ENCODE results near the gene DNAH11. TPM values are rescaled to one million over a fixed set of nuclear protein-coding genes. Genes with fewer than 3 reads are reported as not detected.

DNAH11 gene
- total RNA-seq, 1 experiment from 2014 or later, result 0.39 TPM

DNA sequence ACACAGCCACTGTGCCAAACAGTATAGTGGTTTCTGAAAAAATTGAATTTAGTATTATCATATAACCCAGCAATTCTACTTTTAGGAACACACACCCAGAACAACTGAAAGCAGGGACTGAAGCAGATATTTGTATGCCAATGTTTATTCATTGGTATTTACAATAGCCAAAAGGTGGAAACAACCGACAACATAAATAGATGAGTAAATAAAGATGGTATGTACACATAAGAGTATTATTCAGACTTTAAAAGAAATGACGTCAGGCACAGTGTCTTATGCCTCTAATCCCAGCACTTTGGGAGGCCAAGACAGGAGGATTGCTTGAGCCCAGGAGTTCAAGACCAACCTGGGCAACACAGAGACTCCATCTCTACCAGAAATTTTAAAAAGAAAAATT, 395.6 kb downstream of the DNAH11 start:
- 0 out of 2 replicates have a peak, but pooled peaks cover 7% of the 10 kb centered on the region for H4K20me1 ChIP-seq (ENCODE audit: insufficient read depth)
- CTCF ChIA-PET, result no interaction called here
- no peak overlapping the region for H3K9ac ChIP-seq (ENCODE audit: low read length)
- peaks cover 99% of the 10 kb centered on the region for H3K79me2 ChIP-seq (ENCODE audit: insufficient read depth, low read length)
- H3K4me3 ChIP-seq (replicated peaks in 1 of 2; ENCODE audit: low read depth in 1 of 2, low read length in 2 of 2), result no peak overlapping the region
- no peaks in the 10 kb centered on the region for H3K4me1 ChIP-seq (ENCODE audit: control insufficient read depth in 1 of 2, insufficient read depth in 2 of 2, low read length in 2 of 2)
- no peak overlapping the region for H3K27ac ChIP-seq (ENCODE audit: low read depth, low read length)
- RAD21 ChIA-PET (ENCODE audit: low non-redundant PET in 1 of 2, low total read pairs in 2 of 2, uncharacterized antibody in 2 of 2, unreplicated experiment in 2 of 2), result no interaction called here
- no peak overlapping the region for H3K4me2 ChIP-seq (ENCODE audit: low read length)
- H2AFZ ChIP-seq (ENCODE audit: low read depth, low read length, poor library complexity, severe bottlenecking), result no peak overlapping the region
- no peaks in the 10 kb centered on the region for H3K9me3 ChIP-seq (ENCODE audit: control insufficient read depth in 1 of 2, insufficient read depth in 1 of 2, low read depth in 1 of 2, low read length in 2 of 2)
- DNase-seq (ENCODE audit: low read depth, low spot score), result no peak
- POLR2A ChIA-PET, result no interaction called here
- no peak for TF ChIP-seq EZH2 (IDR thresholded peaks at IDR 0.05)
- no peak for TF ChIP-seq FOSL1 (IDR thresholded peaks at IDR 0.05; ENCODE audit: low read depth)
- no peak for TF ChIP-seq MAX (IDR thresholded peaks at IDR 0.05)
- no peak for TF ChIP-seq REST (IDR thresholded peaks at IDR 0.05; ENCODE audit: low read depth)
- TF ChIP-seq, protein P1, sequence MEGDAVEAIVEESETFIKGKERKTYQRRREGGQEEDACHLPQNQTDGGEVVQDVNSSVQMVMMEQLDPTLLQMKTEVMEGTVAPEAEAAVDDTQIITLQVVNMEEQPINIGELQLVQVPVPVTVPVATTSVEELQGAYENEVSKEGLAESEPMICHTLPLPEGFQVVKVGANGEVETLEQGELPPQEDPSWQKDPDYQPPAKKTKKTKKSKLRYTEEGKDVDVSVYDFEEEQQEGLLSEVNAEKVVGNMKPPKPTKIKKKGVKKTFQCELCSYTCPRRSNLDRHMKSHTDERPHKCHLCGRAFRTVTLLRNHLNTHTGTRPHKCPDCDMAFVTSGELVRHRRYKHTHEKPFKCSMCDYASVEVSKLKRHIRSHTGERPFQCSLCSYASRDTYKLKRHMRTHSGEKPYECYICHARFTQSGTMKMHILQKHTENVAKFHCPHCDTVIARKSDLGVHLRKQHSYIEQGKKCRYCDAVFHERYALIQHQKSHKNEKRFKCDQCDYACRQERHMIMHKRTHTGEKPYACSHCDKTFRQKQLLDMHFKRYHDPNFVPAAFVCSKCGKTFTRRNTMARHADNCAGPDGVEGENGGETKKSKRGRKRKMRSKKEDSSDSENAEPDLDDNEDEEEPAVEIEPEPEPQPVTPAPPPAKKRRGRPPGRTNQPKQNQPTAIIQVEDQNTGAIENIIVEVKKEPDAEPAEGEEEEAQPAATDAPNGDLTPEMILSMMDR (IDR thresholded peaks at IDR 0.05 in 2 of 3, conservative IDR thresholded peaks at IDR 0.05 in 1 of 3; ENCODE audit: borderline replicate concordance in 1 of 3, insufficient read depth in 1 of 3, low read depth in 2 of 3, low read length in 2 of 3), result no peak
- no peak for TF ChIP-seq CEBPB (IDR thresholded peaks at IDR 0.05; ENCODE audit: low read depth)
- TF ChIP-seq EGR1 (IDR thresholded peaks at IDR 0.05; ENCODE audit: low read depth), result no peak
- H3K9me2 ChIP-seq (ENCODE audit: insufficient read depth), result no peaks in the 10 kb centered on the region
- no TSS peak for BruUV-seq (replicated peaks)
- intact Hi-C loops (cut with micrococcal nuclease), result no loop called here
- H3K36me3 ChIP-seq (ENCODE audit: control insufficient read depth in 1 of 2, insufficient read depth in 2 of 2, low read length in 2 of 2), result peaks cover 0 to 3% of the 10 kb centered on the region in 2 experiments; a peak in 2 of 4 replicates
- no peaks in the 10 kb centered on the region for H3K27me3 ChIP-seq (ENCODE audit: insufficient read depth, low read length)
- no peak for ATAC-seq

Measured in HCT116 (cell line).